Measurements from ENCODE around the gene CEP85. TPM values are rescaled to one million over a fixed set of nuclear protein-coding genes. Genes with fewer than 3 reads are reported as not detected.

The CEP85 gene
- polyA plus RNA-seq, 3 donors, result 8.2 to 32.5 (median 10.9) TPM

GRCh38 chr1:26280333-26281042, 46.5 kb downstream of the CEP85 start:
- Mint-ChIP-seq H3K27me3 (ENCODE audit: low read depth in 3 of 3) (peaks cover 0 to 7% (median 2%) of the 10 kb centered on the region in 3 donors), H3K9me3 (no peaks in the 10 kb centered on the region), H3K4me1 (peaks cover 88% of the 10 kb centered on the region), H3K36me3 (peaks cover 57 to 76% of the 10 kb centered on the region in 2 donors), H3K4me3 (peak overlapping the region; percentile 91 to 92), H3K27ac (peak overlapping the region; percentile 96 to 100 (median 100))
- peaks cover 43 to 48% of the 10 kb centered on the region in 2 donors for H3K36me3 ChIP-seq (replicated peaks in 1 of 2; ENCODE audit: control insufficient read depth in 1 of 2, insufficient read depth in 2 of 2, low read length in 2 of 2)
- H3K4me1 ChIP-seq (ENCODE audit: control insufficient read depth in 1 of 2, insufficient read depth in 2 of 2, low read length in 2 of 2), result peaks cover 93 to 94% of the 10 kb centered on the region in 2 donors
- H3K9ac ChIP-seq (ENCODE audit: insufficient read depth, low read length, poor library complexity, severe bottlenecking), result peak overlapping the region; percentile 96
- 14% methylated on average over 7 of the region's 20 CpGs for WGBS (ENCODE audit: insufficient coverage)
- peaks cover 41% of the 10 kb centered on the region for H4K20me1 ChIP-seq (ENCODE audit: insufficient read depth, low read length)
- H3K4me2 ChIP-seq (replicated peaks; ENCODE audit: extremely low read depth, low read length, poor library complexity, severe bottlenecking), result peak overlapping the region; percentile 92
- DNase-seq, result peak in 1 of 3 donors; percentile 59
- H3K79me2 ChIP-seq (ENCODE audit: insufficient read depth, low read length), result peaks cover 82% of the 10 kb centered on the region
- H3K9me3 ChIP-seq (replicated peaks in 1 of 2; ENCODE audit: control insufficient read depth in 1 of 2, insufficient read depth in 1 of 2, low read length in 2 of 2), result no peaks in the 10 kb centered on the region
- H3K27me3 ChIP-seq (ENCODE audit: control insufficient read depth in 2 of 2, insufficient read depth in 2 of 2, low read length in 2 of 2), result no peaks in the 10 kb centered on the region
- no peak overlapping the region for H2AFZ ChIP-seq (ENCODE audit: insufficient read depth, low read depth, low read length, poor library complexity, severe bottlenecking)
- H3K27ac ChIP-seq (ENCODE audit: low read depth in 1 of 2, low read length in 2 of 2), result peak overlapping the region; percentile 99 to 100
- intact Hi-C loops (cut with micrococcal nuclease), result no loop called here
- peak overlapping the region; percentile 74 to 93 (median 83) for H3K4me3 ChIP-seq (replicated peaks in 1 of 3; ENCODE audit: low read depth in 2 of 3, low read length in 3 of 3)
- no peak for TF ChIP-seq CTCF (IDR thresholded peaks at IDR 0.05)

- H3K36me3 ChIP-seq (replicated peaks in 1 of 2; ENCODE audit: control insufficient read depth in 1 of 2, insufficient read depth in 2 of 2, low read length in 2 of 2), result peaks cover 43 to 48% of the 10 kb centered on the region in 2 donors
- DNase-seq, result no peak
- H3K9me3 Mint-ChIP-seq, result no peaks in the 10 kb centered on the region
Observed at GRCh38 chr1:26281091-26281958, 47.3 kb downstream of the CEP85 start.

More at GRCh38 chr1:26281091-26281958, 47.3 kb downstream of the CEP85 start:
- Histone ChIP-seq H3K4me3 (replicated peaks in 1 of 3; ENCODE audit: low read depth in 2 of 3, low read length in 3 of 3) (peak overlapping the region; percentile 74 to 93 (median 83)), H3K27ac (ENCODE audit: low read depth in 1 of 2, low read length in 2 of 2) (peak overlapping the region; percentile 99 to 100), H3K9me3 (replicated peaks in 1 of 2; ENCODE audit: control insufficient read depth in 1 of 2, insufficient read depth in 1 of 2, low read length in 2 of 2) (no peaks in the 10 kb centered on the region), H3K4me2 (replicated peaks; ENCODE audit: extremely low read depth, low read length, poor library complexity, severe bottlenecking) (peak overlapping the region; percentile 92), H3K9ac (ENCODE audit: insufficient read depth, low read length, poor library complexity, severe bottlenecking) (peak overlapping the region; percentile 96), H3K79me2 (ENCODE audit: insufficient read depth, low read length) (peaks cover 90% of the 10 kb centered on the region), H2AFZ (ENCODE audit: insufficient read depth, low read depth, low read length, poor library complexity, severe bottlenecking) (no peak overlapping the region), H3K27me3 (ENCODE audit: control insufficient read depth in 2 of 2, insufficient read depth in 2 of 2, low read length in 2 of 2) (no peaks in the 10 kb centered on the region), H3K4me1 (ENCODE audit: control insufficient read depth in 1 of 2, insufficient read depth in 2 of 2, low read length in 2 of 2) (peaks cover 93 to 94% of the 10 kb centered on the region in 2 donors), H4K20me1 (ENCODE audit: insufficient read depth, low read length) (peaks cover 41% of the 10 kb centered on the region)
- H3K4me1 Mint-ChIP-seq, result peaks cover 88% of the 10 kb centered on the region
- peaks cover 56 to 78% of the 10 kb centered on the region in 2 donors for H3K36me3 Mint-ChIP-seq
- peak overlapping the region; percentile 91 to 92 for H3K4me3 Mint-ChIP-seq
- no peak for TF ChIP-seq CTCF (IDR thresholded peaks at IDR 0.05)
- intact Hi-C loops (cut with micrococcal nuclease), result no loop called here
- 100% methylated on average over 3 of the region's 5 CpGs for WGBS (ENCODE audit: insufficient coverage)
- peaks cover 0 to 7% (median 2%) of the 10 kb centered on the region in 3 donors for H3K27me3 Mint-ChIP-seq (ENCODE audit: low read depth in 3 of 3)
- peak overlapping the region; percentile 96 to 100 (median 100) for H3K27ac Mint-ChIP-seq

All from CD14-positive monocyte (primary cell).